K562 (cell line): ENCODE results near the gene SEC23A. TPM values are rescaled to one million over a fixed set of nuclear protein-coding genes. Genes with fewer than 3 reads are reported as not detected.

Experiments used
- ATAC-seq: fragments of 200-7000 bp; cut with Tn5 transposase; 3 replicates; pipeline ENCODE4 v1.9.1; 2020; ENCODE audit warnings: moderate library complexity
- BruUV-seq: library from RNA; stranded (reverse); fragments of 400-500 nt; replicated peaks from 2 replicates; lab custom pipeline; 2021; lab: Mats Ljungman, UMichigan
- CTCF ChIA-PET: fragments of 300-600 bp; formaldehyde crosslinking; extraction: SDS; loops from one replicate; lab custom pipeline; 2021; ENCODE audit warnings: low intra/inter-chr PET ratio; lab: Yijun Ruan, JAX
- POLR2A ChIA-PET: fragments of 300-600, 350-650 bp; sonication (Branson Sonifier 250); formaldehyde crosslinking; extraction: SDS; loops from one replicate; lab custom pipeline; 2021; ENCODE audit warnings: antibody characterized with exemption, inconsistent platforms; lab: Yijun Ruan, JAX
- DNase-seq, 4 experiments: peaks; one replicate each; pipeline versions ENCODE4 v3.0.0 to v3.0.0-alpha.2; 2011 to 2018; ENCODE audit warnings: low spot score in 3 of 4, mixed read lengths in 3 of 4; ENCODE audit errors: extremely low read depth in 1 of 4
- FAIRE-seq: peaks from 2 replicates; lab custom pipeline; 2011; peaks lifted over from hg19 to GRCh38; lab: Jason Lieb, UNC
- H2AFZ ChIP-seq: 2 replicates; pipeline ENCODE4 v1.6.0; 2011; ENCODE audit warnings: low read depth, low read length, control low read depth, inconsistent platforms
- H3K27ac ChIP-seq: fragments of 200-600 bp; 3 replicates; pipeline ENCODE4 v1.8.0; 2011; ENCODE audit warnings: low read depth, mild to moderate bottlenecking, control low read depth, inconsistent platforms, low read length, moderate library complexity, mixed read lengths; ENCODE audit errors: extremely low read depth
- H3K27me3 ChIP-seq, 2 experiments: fragments of 300-600 bp in 1 of 2; 2 replicates in 1 of 2; 3 replicates in 1 of 2; pipeline versions ENCODE4 v1.6.0 to v1.8.0; 2011; ENCODE audit warnings: inconsistent platforms in 2 of 2, low read length in 2 of 2, mild to moderate bottlenecking in 1 of 2, mixed read lengths in 1 of 2, moderate library complexity in 1 of 2; ENCODE audit not compliant: control insufficient read depth in 2 of 2, insufficient read depth in 2 of 2
- H3K36me3 ChIP-seq: fragments of 300-600 bp; 3 replicates; pipeline ENCODE4 v1.8.0; 2011; ENCODE audit warnings: mild to moderate bottlenecking, low read length, inconsistent platforms; ENCODE audit not compliant: control insufficient read depth, insufficient read depth
- H3K4me1 ChIP-seq, 2 experiments: fragments of 200-600 bp in 1 of 2; replicated peaks in 1 of 2; 2 replicates in 1 of 2; 3 replicates in 1 of 2; pipeline versions ENCODE4 v1.5.1 to v1.8.0; 2011; ENCODE audit warnings: inconsistent platforms in 2 of 2, low read length in 2 of 2, mild to moderate bottlenecking in 1 of 2, mixed read lengths in 1 of 2, moderate library complexity in 1 of 2; ENCODE audit not compliant: control insufficient read depth in 2 of 2, insufficient read depth in 2 of 2
- H3K4me2 ChIP-seq: 2 replicates; pipeline ENCODE4 v1.6.1; 2011; ENCODE audit warnings: low read length, control low read depth, inconsistent platforms, mixed read lengths; ENCODE audit not compliant: insufficient read depth
- H3K4me3 ChIP-seq: fragments of 200-600 bp; sonication (generic), shearing (Covaris generic); 2 replicates; pipeline ENCODE4 v1.5.1; 2016; ENCODE audit warnings: control low read depth, inconsistent platforms
- H3K79me2 ChIP-seq: fragments of 200-600 bp; 3 replicates; pipeline ENCODE4 v1.8.0; 2011; ENCODE audit warnings: low read length, inconsistent platforms; ENCODE audit not compliant: control insufficient read depth, insufficient read depth
- H3K9ac ChIP-seq, 2 experiments: 2 replicates each; pipeline versions ENCODE4 v1.6.0 to v1.6.1; 2011; ENCODE audit warnings: low read depth in 2 of 2, low read length in 2 of 2, control low read depth in 1 of 2, inconsistent platforms in 1 of 2, mild to moderate bottlenecking in 1 of 2, mixed read lengths in 1 of 2; ENCODE audit not compliant: insufficient read depth in 1 of 2
- H3K9me1 ChIP-seq: one replicate; pipeline ENCODE4 v1.6.0; 2011; ENCODE audit warnings: inconsistent platforms, mild to moderate bottlenecking, low read length, moderate library complexity; ENCODE audit not compliant: control insufficient read depth, insufficient read depth
- H3K9me3 ChIP-seq: replicated peaks from 2 replicates; pipeline ENCODE4 v1.5.1; 2011; ENCODE audit warnings: low read depth, low read length, inconsistent platforms; ENCODE audit not compliant: control insufficient read depth, insufficient read depth
- H4K20me1 ChIP-seq: replicated peaks from 2 replicates; pipeline ENCODE4 v1.6.1; 2011; ENCODE audit warnings: low read length, inconsistent platforms, mixed read lengths; ENCODE audit not compliant: control insufficient read depth, insufficient read depth
- BACH1 ChIP-seq: fragments of 200-800 bp; sonication (Bioruptor generic); IDR thresholded peaks from 2 replicates; pipeline ENCODE4 v1.6.1; 2016; ENCODE audit warnings: missing genetic modification characterization, missing compliant biosample characterization
- BHLHE40 ChIP-seq: IDR thresholded peaks from 2 replicates; pipeline ENCODE4 v1.6.1; 2011; ENCODE audit warnings: low read length, improper control_type of control experiment
- DMBX1 ChIP-seq: fragments of 250-450 bp; sonication (Bioruptor Pico); IDR thresholded peaks from 2 replicates; pipeline ENCODE4 v1.8.0; 2022; ENCODE audit warnings: inconsistent platforms, mild to moderate bottlenecking, moderate library complexity, borderline replicate concordance
- DPF2 ChIP-seq: fragments of 450-650 bp; IDR thresholded peaks from 2 replicates; pipeline ENCODE4 v1.6.1; 2016
- FOXA1 ChIP-seq: fragments of 450-650 bp; IDR thresholded peaks from 2 replicates; pipeline ENCODE4 v1.6.1; 2016; ENCODE audit warnings: mild to moderate bottlenecking, borderline replicate concordance
- GTF2A2 ChIP-seq: IDR thresholded peaks from 2 replicates; pipeline ENCODE4 v1.6.1; 2016; ENCODE audit warnings: mild to moderate bottlenecking, missing genetic modification characterization, missing compliant biosample characterization
- MTF1 ChIP-seq: fragments of 250-450 bp; sonication (Bioruptor Pico); IDR thresholded peaks from 2 replicates; pipeline ENCODE4 v1.9.0; 2021; ENCODE audit warnings: moderate library complexity, mild to moderate bottlenecking, inconsistent platforms, borderline replicate concordance
- MYC ChIP-seq, 2 experiments: fragments of 250-450 bp in 1 of 2; sonication (Bioruptor Pico) in 1 of 2; IDR thresholded peaks; 2 replicates each; pipeline versions ENCODE4 v1.5.1 to v1.6.1; 2012 to 2021; ENCODE audit warnings: low read depth in 2 of 2, borderline replicate concordance in 1 of 2, improper control_type of control experiment in 1 of 2, low read length in 1 of 2, mild to moderate bottlenecking in 1 of 2, moderate library complexity in 1 of 2
- POLR2B ChIP-seq: fragments of 450-650 bp; IDR thresholded peaks from 2 replicates; pipeline ENCODE4 v1.6.1; 2018; ENCODE audit warnings: low read depth; ENCODE audit not compliant: partially characterized antibody
- SAFB2 ChIP-seq: fragments of 200-400 bp; formaldehyde crosslinking; IDR thresholded peaks from 2 replicates; pipeline ENCODE4 v1.6.1; 2018; ENCODE audit warnings: borderline replicate concordance, low read length, low read depth, moderate library complexity; ENCODE audit not compliant: severe bottlenecking
- SMARCA5 ChIP-seq: fragments of 450-650 bp; IDR thresholded peaks from 2 replicates; pipeline ENCODE4 v1.6.1; 2016
- SMARCE1 ChIP-seq: fragments of 450-650 bp; IDR thresholded peaks from 2 replicates; pipeline ENCODE4 v1.7.1; 2016; ENCODE audit warnings: mild to moderate bottlenecking
- TCF7L2 ChIP-seq: fragments of 150-350 bp; IDR thresholded peaks from 2 replicates; pipeline ENCODE4 v1.6.1; 2016; ENCODE audit warnings: low read depth, mild to moderate bottlenecking, low read length, moderate library complexity
- ZBTB26 ChIP-seq: fragments of 450-650 bp; formaldehyde crosslinking; IDR thresholded peaks from 2 replicates; pipeline ENCODE4 v1.4.0; 2022; ENCODE audit warnings: missing genetic modification characterization
- ZNF253 ChIP-seq: fragments of 250-450 bp; sonication (Bioruptor Pico); conservative IDR thresholded peaks from 2 replicates; pipeline ENCODE4 v1.6.1; 2021; ENCODE audit warnings: mild to moderate bottlenecking
- ZNF398 ChIP-seq: fragments of 250-450 bp; sonication (Bioruptor Pico); IDR thresholded peaks from 2 replicates; pipeline ENCODE4 v1.8.0; 2021; ENCODE audit warnings: moderate library complexity, mild to moderate bottlenecking, inconsistent platforms
- ZNF561 ChIP-seq: fragments of 450-650 bp; formaldehyde crosslinking; conservative IDR thresholded peaks from 2 replicates; pipeline ENCODE4 v1.4.0; 2020; ENCODE audit warnings: mild to moderate bottlenecking, moderate library complexity
- WGBS: fragments of 100-300 bp; shearing (Covaris generic); methylation state at CpG from one replicate; pipeline ENCODE4 v1.1.6; 2016; ENCODE audit warnings: low coverage, mixed read lengths; ENCODE audit not compliant: insufficient coverage; ENCODE audit errors: missing lambda C conversion rate; 5-methylcytosine and 5-hydroxymethylcytosine counted together
- in situ Hi-C: fragments of 300-500 bp; cut with MboI; formaldehyde crosslinking; loops from 4 replicates; pipeline ENCODE4 v1.15.0; 2018; ENCODE audit warnings: inconsistent platforms, mixed read lengths
- intact Hi-C: fragments of 100-400 bp; cut with micrococcal nuclease; formaldehyde crosslinking; loops from 2 replicates; pipeline ENCODE4 v1.14.2; 2022
- polyA plus RNA-seq, 8 experiments: library from polyadenylated mRNA; depleted of rRNA in 4 of 8; stranded (reverse) in 5 of 8; unstranded in 3 of 8; fragments of >200 nt; fragmentation: Nextera tagmentation in 2 of 8; fragmentation: Illumina TruSeq in 1 of 8; extraction: Ambion mirVana in 2 of 8; extraction: Trizol in 1 of 8; gene quantifications; 2 replicates each; pipeline versions ENCODE4 v1.2.1 to v1.2.3, GENCODE V29; 2011 to 2014; ENCODE audit warnings: inconsistent platforms in 1 of 8, missing spikeins in 1 of 8
- total RNA-seq, 7 experiments: library from RNA; depleted of rRNA in 6 of 7; stranded (reverse); fragments of >200 nt in 6 of 7; fragmentation: Illumina TruSeq in 2 of 7; extraction: Trizol in 2 of 7; gene quantifications; 2 replicates each; pipeline versions ENCODE4 v1.2.1 to v1.2.3, GENCODE V29; 2011 to 2021; ENCODE audit warnings: low replicate concordance in 1 of 7
- TF ChIP-seq, protein P1 (sequence below): fragments of 250-450 bp; sonication (Bioruptor Pico); IDR thresholded peaks from 2 replicates; pipeline ENCODE4 v1.5.0; 2020; ENCODE audit warnings: mild to moderate bottlenecking, borderline replicate concordance

The SEC23A gene
- total and polyA plus RNA-seq, 9 of the 15 experiments (the other 6 are each of a cell fraction or from before 2014, with no cell fraction given) = 5.5 to 47.0 (median 14.5) TPM

DNA sequence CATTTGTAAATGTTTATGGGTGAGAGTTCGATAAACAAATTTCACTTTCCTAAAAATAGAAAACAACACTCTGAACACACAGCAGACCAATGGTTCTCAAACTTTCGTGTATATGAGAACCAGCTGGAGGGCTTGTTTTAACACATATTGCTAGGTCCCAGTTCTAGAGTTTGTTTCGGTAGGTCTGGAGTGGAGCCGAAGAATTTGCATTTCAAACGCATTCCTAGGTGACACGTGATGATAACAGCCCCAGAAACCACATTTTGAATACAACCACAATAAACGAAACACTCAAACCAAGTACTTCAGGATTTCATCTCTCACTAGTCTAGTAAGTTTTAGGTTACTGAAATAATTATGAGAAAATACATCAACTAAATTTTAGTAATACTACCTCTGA lies 17.1 kb downstream of the SEC23A start (continued):
- TF ChIP-seq ZBTB26 (CRISPR knock-in tag) (no peak), MTF1 (CRISPR knock-in tag) (no peak), BACH1 (tag) (no peak), DPF2 (no peak), GTF2A2 (tag) (no peak), DMBX1 (CRISPR knock-in tag) (no peak)
- TF ChIP-seq, all 486 proteins: peak for 0

GRCh38 chr14:39083127-39083526 lies 19.9 kb downstream of the SEC23A start:
- Histone ChIP-seq H3K79me2 (no peaks in the 10 kb centered on the region), H3K4me3 (no peak overlapping the region), H3K4me1 (no peaks in the 10 kb centered on the region), H3K9ac (no peak overlapping the region), H3K36me3 (peaks cover 13% of the 10 kb centered on the region; the same call in 1 of the 3 replicates), H3K9me1 (no peaks in the 10 kb centered on the region), H3K4me2 (no peak overlapping the region), H4K20me1 (no peaks in the 10 kb centered on the region), H2AFZ (no peak overlapping the region), H3K27ac (no peak overlapping the region), H3K27me3 (no peaks in the 10 kb centered on the region), H3K9me3 (no peaks in the 10 kb centered on the region)
- ChIA-PET POLR2A (no interaction called here), CTCF (no interaction called here)
- no peak for DNase-seq
- intact Hi-C loops = no loop called here
- WGBS = 47% methylated on average over 5 of the region's 5 CpGs
- in situ Hi-C loops = no loop called here
- no TSS peak for BruUV-seq
- no peak for FAIRE-seq
- no peak for ATAC-seq
- TF ChIP-seq ZNF561 (CRISPR knock-in tag) (no peak), BHLHE40 (no peak), SAFB2 (no peak), MYC (IDR thresholded peaks at IDR 0.05; ENCODE audit: low read depth, low read length) (no peak), MYC (CRISPR knock-in tag; IDR thresholded peaks at IDR 0.05; ENCODE audit: borderline replicate concordance, low read depth) (no peak), SMARCA5 (no peak), ZNF253 (CRISPR knock-in tag) (no peak), POLR2B (no peak), ZNF398 (no peak), SMARCE1 (no peak), FOXA1 (no peak), TCF7L2 (no peak)
- TF ChIP-seq, protein P1, sequence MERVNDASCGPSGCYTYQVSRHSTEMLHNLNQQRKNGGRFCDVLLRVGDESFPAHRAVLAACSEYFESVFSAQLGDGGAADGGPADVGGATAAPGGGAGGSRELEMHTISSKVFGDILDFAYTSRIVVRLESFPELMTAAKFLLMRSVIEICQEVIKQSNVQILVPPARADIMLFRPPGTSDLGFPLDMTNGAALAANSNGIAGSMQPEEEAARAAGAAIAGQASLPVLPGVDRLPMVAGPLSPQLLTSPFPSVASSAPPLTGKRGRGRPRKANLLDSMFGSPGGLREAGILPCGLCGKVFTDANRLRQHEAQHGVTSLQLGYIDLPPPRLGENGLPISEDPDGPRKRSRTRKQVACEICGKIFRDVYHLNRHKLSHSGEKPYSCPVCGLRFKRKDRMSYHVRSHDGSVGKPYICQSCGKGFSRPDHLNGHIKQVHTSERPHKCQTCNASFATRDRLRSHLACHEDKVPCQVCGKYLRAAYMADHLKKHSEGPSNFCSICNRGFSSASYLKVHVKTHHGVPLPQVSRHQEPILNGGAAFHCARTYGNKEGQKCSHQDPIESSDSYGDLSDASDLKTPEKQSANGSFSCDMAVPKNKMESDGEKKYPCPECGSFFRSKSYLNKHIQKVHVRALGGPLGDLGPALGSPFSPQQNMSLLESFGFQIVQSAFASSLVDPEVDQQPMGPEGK = no peak
